ENCODE results near the gene AFDN.

AFDN gene

GRCh38 chr6:167858086-167858591 lies 31.4 kb downstream of the AFDN start:
- TF ChIP-seq CTCF (conservative IDR thresholded peaks at IDR 0.05; ENCODE audit: low read depth, low read length), result no peak
- DNase-seq (ENCODE audit: low read depth), result peak; percentile 82

GRCh38 chr6:167858842-167859664 lies 32.3 kb downstream of the AFDN start:
- TF ChIP-seq CTCF (conservative IDR thresholded peaks at IDR 0.05; ENCODE audit: low read depth, low read length), result no peak
- no peak for DNase-seq (ENCODE audit: low read depth)
- no peak overlapping the region for H3K4me3 ChIP-seq (ENCODE audit: low read depth, low read length)

More at GRCh38 chr6:167858086-167858591, 31.4 kb downstream of the AFDN start:
- no peak overlapping the region for H3K4me3 ChIP-seq (ENCODE audit: low read depth, low read length)

GRCh38 chr6:167860550-167861226 lies 34.0 kb downstream of the AFDN start:
- no peak overlapping the region for H3K4me3 ChIP-seq (ENCODE audit: low read depth, low read length)
- DNase-seq (ENCODE audit: low read depth), result no peak
- no peak for TF ChIP-seq CTCF (conservative IDR thresholded peaks at IDR 0.05; ENCODE audit: low read depth, low read length)

- H3K4me3 ChIP-seq (ENCODE audit: low read depth, low read length), result no peak overlapping the region
- TF ChIP-seq CTCF (conservative IDR thresholded peaks at IDR 0.05; ENCODE audit: low read depth, low read length), result no peak
- no peak for DNase-seq (ENCODE audit: low read depth)
Measured at GRCh38 chr6:167861424-167861823, 34.7 kb downstream of the AFDN start.

- no peak overlapping the region for H3K4me3 ChIP-seq (ENCODE audit: low read depth, low read length)
- no peak for TF ChIP-seq CTCF (conservative IDR thresholded peaks at IDR 0.05; ENCODE audit: low read depth, low read length)
- no peak for DNase-seq (ENCODE audit: low read depth)
Measured at GRCh38 chr6:167863897-167864296, 37.2 kb downstream of the AFDN start.

GRCh38 chr6:167866642-167867041 lies 39.9 kb downstream of the AFDN start:
- no peak for TF ChIP-seq CTCF (conservative IDR thresholded peaks at IDR 0.05; ENCODE audit: low read depth, low read length)
- DNase-seq (ENCODE audit: low read depth), result no peak
- H3K4me3 ChIP-seq (ENCODE audit: low read depth, low read length), result no peak overlapping the region

Measured in choroid plexus epithelial cell (primary cell).